HG03175 (cell line): Measurements from ENCODE around the gene BABAM2.

Experiments used
- ATAC-seq: cut with Tn5 transposase; IDR thresholded peaks from one replicate; pipeline ENCODE4 v1.9.1; 2021; ENCODE audit warnings: mild to moderate bottlenecking, moderate library complexity; ENCODE audit not compliant: unreplicated experiment

BABAM2 gene

GRCh38 chr2:28350196-28350595, 459.7 kb downstream of the BABAM2 start:
- ATAC-seq = no peak

GRCh38 chr2:28350791-28351285, 460.3 kb downstream of the BABAM2 start:
- ATAC-seq = no peak

DNA sequence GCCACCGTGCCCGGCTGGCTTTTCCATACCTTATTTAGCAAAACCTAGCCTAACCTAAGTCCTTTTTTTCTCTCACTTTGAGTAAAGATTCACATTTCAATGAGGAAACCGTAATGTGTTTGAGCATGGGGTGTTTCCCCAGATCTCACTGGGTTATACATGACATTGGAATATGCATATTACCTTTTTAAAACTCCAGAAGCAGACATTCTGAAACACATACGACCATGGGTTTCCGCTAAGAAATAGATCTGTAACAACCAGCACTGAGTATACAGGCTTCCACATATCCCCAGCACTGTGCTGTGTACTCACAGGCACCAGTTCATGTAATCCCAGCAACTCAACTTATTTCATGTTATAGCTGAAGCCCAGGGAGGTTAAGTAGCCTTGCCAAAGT, 461.1 kb downstream of the BABAM2 start:
- ATAC-seq = no peak

- ATAC-seq = no peak
Measured at GRCh38 chr2:28352104-28352503, 461.6 kb downstream of the BABAM2 start.

DNA sequence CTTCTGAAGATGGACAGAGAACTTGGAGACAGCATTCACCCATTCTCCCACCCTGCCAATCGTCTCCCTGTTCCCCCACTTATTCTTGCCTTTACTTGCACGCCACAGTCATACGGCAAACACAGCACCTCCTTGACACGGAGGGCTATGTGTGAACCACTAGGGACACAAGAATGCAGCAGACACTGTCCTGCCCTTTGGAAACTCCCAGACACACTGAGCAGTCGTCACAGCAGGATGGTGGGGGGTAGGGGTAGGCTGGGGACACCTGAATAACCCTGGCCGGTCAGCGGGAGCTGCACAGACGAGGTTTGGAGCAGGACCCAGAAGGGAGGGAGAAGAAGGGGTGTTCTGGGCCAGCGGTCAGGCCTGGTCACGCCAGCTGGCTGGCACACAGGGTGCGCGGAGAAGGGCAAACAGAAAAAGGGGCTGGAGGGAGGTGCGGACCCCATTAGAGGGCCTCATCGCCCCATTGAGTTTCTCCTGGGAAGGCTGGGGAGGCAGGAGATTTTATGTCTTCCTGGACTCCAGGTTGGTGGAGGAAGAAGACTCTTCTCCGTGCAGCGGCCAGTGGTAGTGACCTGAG, 462.2 kb downstream of the BABAM2 start:
- no peak for ATAC-seq

DNA sequence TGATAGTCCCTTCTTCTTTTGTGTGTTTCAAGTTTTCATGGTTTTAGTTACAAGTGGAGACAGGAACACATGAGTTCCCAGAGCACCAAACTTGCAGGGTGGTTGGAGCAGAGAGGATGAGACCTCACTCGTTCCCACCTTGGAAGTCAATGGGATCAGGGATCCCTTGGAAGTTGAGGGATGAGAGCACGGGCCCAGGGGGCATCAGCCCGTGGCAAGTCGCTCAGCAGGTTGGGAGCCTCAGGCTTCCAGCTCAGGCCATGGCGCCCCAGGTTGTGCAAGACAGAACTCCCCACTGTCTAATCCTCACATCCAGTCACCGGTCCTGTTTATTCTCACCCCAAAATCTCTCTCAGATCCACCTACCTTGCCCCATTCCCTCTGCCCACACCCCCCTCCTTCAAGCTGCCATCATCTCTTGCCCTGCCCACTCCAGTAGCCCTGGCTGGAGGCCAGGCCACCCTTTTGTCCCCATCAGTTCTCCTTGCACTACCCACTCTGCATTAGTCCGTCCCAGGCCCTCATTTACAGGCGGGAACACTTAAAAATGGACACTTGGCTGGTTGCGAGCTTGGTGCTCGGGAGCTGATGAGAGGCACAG, 464.5 kb downstream of the BABAM2 start:
- ATAC-seq = no peak

DNA sequence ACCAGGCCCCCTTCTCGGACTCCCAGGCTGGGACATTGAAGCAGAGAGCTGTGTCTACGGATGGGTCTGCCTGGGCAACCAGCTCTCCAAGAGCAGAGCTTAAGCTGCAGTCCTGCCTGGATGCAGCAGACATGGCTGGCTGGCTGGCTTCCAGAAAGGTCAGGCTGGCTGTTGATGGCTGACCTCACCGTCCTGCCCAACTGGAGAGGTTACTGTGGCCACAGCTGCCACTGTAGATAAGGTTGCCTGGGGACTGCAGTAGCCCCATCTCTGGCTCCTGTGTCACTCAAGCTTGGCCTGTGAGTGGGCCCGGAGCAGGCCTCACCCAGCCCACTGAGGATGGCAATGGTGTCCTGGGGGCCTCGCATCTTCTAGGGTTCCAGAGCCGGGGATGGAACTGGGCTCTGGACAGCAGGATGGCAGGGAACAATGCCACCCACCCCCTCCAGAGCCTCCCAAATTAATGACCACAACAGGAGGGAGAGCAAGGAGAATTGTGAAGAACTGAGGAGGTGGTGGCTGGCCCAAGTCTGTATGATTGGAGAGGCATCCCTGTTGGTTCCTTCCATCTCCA, 465.1 kb downstream of the BABAM2 start:
- ATAC-seq = no peak

GRCh38 chr2:28356095-28356911, 465.8 kb downstream of the BABAM2 start:
- ATAC-seq = no peak

- no peak for ATAC-seq
Measured at GRCh38 chr2:28357055-28357454, 466.5 kb downstream of the BABAM2 start.

DNA sequence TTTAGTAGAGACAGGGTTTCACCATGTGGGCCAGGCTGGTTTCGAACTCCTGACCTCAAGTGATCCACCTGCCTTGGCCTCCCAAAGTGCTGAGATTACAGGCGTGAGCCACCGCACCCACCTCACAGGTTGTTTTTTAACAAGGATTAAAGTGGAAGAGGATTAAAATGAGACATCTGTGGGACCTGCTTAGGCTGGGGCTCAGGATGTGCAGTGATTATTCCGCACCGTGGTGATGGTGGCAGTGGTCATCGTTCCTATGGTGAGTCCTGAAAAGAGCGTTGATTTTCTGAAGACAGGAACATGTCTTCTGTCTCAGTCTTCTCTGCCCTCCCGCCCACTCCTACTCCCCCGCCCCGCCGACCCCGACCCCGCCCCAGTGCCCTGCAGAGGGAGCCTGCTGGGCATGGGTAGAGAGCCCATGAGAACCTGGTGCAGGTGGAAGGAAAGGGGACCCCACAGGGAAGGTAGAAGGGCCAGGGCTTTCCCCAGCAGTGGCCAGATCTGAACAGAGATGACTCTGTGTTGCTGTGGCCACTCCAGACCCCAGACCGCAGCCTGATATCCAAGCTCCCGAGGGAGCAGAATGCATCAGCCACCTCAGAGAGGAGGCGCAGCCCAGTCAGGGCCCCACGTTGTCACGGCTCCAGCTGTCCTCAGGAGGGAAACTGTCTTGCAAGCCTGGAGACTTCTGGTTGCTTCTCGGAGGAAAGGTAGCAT, 467.6 kb downstream of the BABAM2 start:
- no peak for ATAC-seq

DNA sequence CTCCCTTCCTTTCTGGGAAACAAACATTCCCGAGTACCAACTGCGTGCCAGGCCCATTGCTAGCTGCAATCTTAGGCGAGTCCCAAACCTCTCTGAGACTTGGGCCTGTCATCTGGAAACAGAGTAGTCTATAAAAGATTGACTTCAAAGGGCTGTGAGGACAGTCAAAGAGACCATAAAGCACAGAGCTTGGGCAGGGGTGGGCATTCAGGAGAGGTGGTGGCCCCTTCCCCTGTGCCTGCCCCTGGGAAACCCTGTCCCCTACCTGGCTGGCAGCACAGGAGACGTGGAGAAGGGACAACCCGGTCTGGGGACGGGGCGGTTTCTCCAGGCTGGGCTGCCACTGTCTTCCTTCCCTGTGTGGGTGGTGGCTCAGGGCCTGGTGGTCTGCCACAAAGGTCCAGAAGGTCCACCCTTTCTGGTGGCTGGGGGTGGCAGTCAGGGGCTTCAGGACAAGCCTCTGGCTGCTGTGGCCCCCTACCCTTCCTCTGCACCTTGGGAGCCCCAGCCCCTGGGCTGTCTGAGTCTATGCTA, 468.2 kb downstream of the BABAM2 start:
- ATAC-seq = peak; percentile 7

GRCh38 chr2:28359222-28360057, 468.9 kb downstream of the BABAM2 start:
- peak; percentile 74 for ATAC-seq

DNA sequence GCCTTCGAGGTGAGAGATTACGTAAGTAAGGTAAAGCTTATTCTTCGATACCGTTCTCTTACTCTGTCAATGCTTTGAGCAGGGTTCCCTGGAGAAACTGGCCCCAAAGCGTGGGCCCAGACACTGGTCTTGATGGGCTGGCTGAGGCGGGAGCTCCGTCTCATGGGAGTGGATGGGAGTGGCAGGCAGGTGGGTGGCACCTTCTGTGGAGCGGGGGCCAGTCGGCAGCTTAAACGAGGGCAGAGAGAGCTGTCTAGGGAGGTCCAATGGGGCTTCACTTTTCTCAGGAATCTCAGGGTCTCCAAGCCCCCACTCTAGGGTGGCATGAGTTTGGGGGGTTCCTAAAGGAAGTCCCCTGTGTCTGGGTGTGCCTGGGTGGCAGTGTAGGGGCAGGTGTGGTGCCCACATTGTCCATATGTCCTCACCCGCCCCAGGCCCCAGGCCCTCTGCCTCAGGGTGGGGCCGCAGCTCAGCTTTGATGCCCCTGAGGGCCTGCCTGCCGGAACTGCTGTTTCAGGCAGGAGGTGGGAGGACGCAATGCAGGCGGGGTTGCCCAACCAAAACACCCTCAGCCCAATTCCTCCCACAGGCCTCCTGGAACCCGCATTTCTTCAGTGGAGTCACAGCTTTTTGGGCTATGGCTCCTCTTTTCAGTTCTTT, 469.7 kb downstream of the BABAM2 start:
- no peak for ATAC-seq

GRCh38 chr2:28360718-28361293, 470.3 kb downstream of the BABAM2 start:
- ATAC-seq = no peak

DNA sequence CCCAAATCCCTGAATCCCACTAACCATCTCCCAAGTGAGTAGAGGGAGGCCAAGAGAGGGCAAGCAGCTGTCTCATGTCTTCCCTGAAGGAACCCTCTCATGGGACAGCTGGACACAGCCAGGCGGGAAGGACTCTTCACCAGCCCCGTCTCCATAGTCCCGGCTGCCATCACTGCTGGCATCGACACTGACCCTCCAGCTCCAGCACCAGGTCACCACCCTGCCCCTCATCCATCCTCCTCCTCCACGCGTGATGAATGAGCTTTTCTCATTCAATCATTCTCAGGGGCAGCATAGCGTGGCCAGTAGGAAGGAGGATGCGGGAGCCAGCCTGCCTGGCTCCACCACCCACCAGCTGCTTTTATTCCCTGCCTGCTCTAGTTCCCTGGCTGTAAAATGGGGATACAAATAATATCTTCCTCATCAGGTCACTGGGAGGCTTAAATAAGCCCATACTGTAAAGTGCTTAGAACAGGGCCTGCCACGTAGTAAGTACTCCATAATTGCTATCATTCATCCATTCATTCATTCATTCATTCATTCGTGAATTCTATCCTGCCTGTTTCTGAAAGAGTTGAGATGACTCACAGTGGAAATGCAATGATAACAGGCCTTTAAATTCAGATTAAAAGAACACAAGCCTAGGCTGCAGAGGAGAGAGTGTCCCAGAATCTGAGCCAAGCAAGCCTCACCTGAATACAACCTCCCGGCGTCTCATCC, 471.6 kb downstream of the BABAM2 start:
- no peak for ATAC-seq

GRCh38 chr2:28362991-28363521, 472.5 kb downstream of the BABAM2 start:
- no peak for ATAC-seq

GRCh38 chr2:28363686-28364280, 473.3 kb downstream of the BABAM2 start:
- no peak for ATAC-seq

DNA sequence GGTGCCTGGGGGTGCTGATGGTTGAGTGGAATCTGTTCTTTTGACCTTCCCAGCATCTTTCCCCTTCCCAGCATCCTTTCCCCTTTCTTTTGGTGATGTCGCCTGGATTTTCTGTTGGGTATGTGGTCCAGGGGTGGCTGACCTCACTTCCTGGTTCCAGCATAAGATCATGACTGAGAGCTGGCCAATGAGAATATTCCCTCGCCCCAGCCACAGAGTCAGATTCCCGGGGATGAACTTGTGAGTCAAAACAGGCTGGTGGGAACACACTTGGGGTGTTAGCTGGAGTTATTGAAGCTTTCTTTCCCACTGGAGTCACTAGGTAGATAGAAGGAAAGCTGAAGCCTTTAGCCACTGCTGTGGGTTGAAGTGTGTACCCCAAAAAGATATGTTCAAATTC, 474.1 kb downstream of the BABAM2 start:
- ATAC-seq = no peak
